ENCODE data around the gene GSTA4. TPM values are rescaled to one million over a fixed set of nuclear protein-coding genes. Genes with fewer than 3 reads are reported as not detected.

GSTA4 gene
- total and polyA plus RNA-seq, 2 of the 13 experiments (the other 11 are each of a cell fraction or from before 2014, with no cell fraction given) = 34.1 to 53.6 TPM

- no peak for TF ChIP-seq BCLAF1 (IDR thresholded peaks at IDR 0.05)
These were observed 57.2 kb downstream of the GSTA4 start (continued) for GRCh38 chr6:52937908-52938307.

GRCh38 chr6:52933778-52934177 is 61.3 kb downstream of the GSTA4 start:
- H2AFZ ChIP-seq (ENCODE audit: low read length) = no peak overlapping the region
- BruUV-seq (replicated peaks) = no TSS peak
- H4K20me1 ChIP-seq (ENCODE audit: insufficient read depth, low read length) = no peaks in the 10 kb centered on the region
- H3K4me2 ChIP-seq (ENCODE audit: low read depth, low read length) = no peak overlapping the region
- H3K36me3 ChIP-seq (replicated peaks in 1 of 2; ENCODE audit: control insufficient read depth in 1 of 2, insufficient read depth in 2 of 2, low read length in 2 of 2) = no peaks in the 10 kb centered on the region
- no peaks in the 10 kb centered on the region for H3K79me2 ChIP-seq (ENCODE audit: insufficient read depth, low read length)
- ChIA-PET CTCF (ENCODE audit: low intra/inter-chr PET ratio, low total read pairs) (no interaction called here), POLR2A (no interaction called here)
- H3K27ac ChIP-seq (ENCODE audit: extremely low read length, insufficient read depth, low read length) = no peak overlapping the region
- TF ChIP-seq NCOA1 (CRISPR knock-in tag; IDR thresholded peaks at IDR 0.05) (no peak), CEBPB (IDR thresholded peaks at IDR 0.05; ENCODE audit: borderline replicate concordance, low read depth, low read length) (peak; percentile 86)
- in situ Hi-C loops (cut with HindIII; ENCODE audit: extremely low pct_ligation_motif_present, low pct_unique_long_range_greater_than_20kb) = no loop called here
- intact Hi-C loops (cut with micrococcal nuclease; ENCODE audit: unreplicated experiment) = no loop called here
- ATAC-seq (no peak), FAIRE-seq (no peak), DNase-seq (ENCODE audit: low spot score) (no peak)
- H3K9ac ChIP-seq (ENCODE audit: insufficient read depth, low read depth, low read length) = no peak overlapping the region
- H3K4me1 ChIP-seq (ENCODE audit: insufficient read depth, low read length) = peaks cover 19% of the 10 kb centered on the region
- 46% methylated on average over 2 of the region's 2 CpGs for WGBS (ENCODE audit: low lambda C conversion rate)
- H3K27me3 ChIP-seq (ENCODE audit: control insufficient read depth in 1 of 2, insufficient read depth in 2 of 2, low read length in 2 of 2) = 0 out of 5 replicates have a peak, but pooled peaks cover 0 to 4% of the 10 kb centered on the region in 2 experiments
- no peaks in the 10 kb centered on the region for H3K9me3 ChIP-seq (ENCODE audit: low read length)
- H3K4me3 ChIP-seq (replicated peaks in 1 of 3; ENCODE audit: insufficient read depth in 1 of 3, low read depth in 2 of 3, low read length in 3 of 3) = no peak overlapping the region

- Histone ChIP-seq H3K36me3 (replicated peaks in 1 of 2; ENCODE audit: control insufficient read depth in 1 of 2, insufficient read depth in 2 of 2, low read length in 2 of 2) (no peaks in the 10 kb centered on the region), H4K20me1 (ENCODE audit: insufficient read depth, low read length) (no peaks in the 10 kb centered on the region), H3K79me2 (ENCODE audit: insufficient read depth, low read length) (no peaks in the 10 kb centered on the region), H2AFZ (ENCODE audit: low read length) (no peak overlapping the region), H3K4me3 (replicated peaks in 1 of 3; ENCODE audit: insufficient read depth in 1 of 3, low read depth in 2 of 3, low read length in 3 of 3) (no peak overlapping the region), H3K4me1 (ENCODE audit: insufficient read depth, low read length) (peaks cover 20% of the 10 kb centered on the region), H3K9me3 (ENCODE audit: low read length) (no peaks in the 10 kb centered on the region), H3K27ac (ENCODE audit: extremely low read length, insufficient read depth, low read length) (no peak overlapping the region), H3K4me2 (ENCODE audit: low read depth, low read length) (no peak overlapping the region), H3K9ac (ENCODE audit: insufficient read depth, low read depth, low read length) (no peak overlapping the region), H3K27me3 (ENCODE audit: control insufficient read depth in 1 of 2, insufficient read depth in 2 of 2, low read length in 2 of 2) (no peaks in the 10 kb centered on the region)
- DNase-seq (ENCODE audit: low spot score) (no peak), ATAC-seq (no peak), FAIRE-seq (no peak)
- intact Hi-C loops (cut with micrococcal nuclease; ENCODE audit: unreplicated experiment) = no loop called here
- in situ Hi-C loops (cut with HindIII; ENCODE audit: extremely low pct_ligation_motif_present, low pct_unique_long_range_greater_than_20kb) = no loop called here
- 35% methylated on average over 2 of the region's 2 CpGs for WGBS (ENCODE audit: low lambda C conversion rate)
- CTCF ChIA-PET (ENCODE audit: low intra/inter-chr PET ratio, low total read pairs) = no interaction called here
- POLR2A ChIA-PET = no interaction called here
- BruUV-seq (replicated peaks) = no TSS peak
- TF ChIP-seq POLR2G (IDR thresholded peaks at IDR 0.05; ENCODE audit: low read depth, low read length) = no peak
- TF ChIP-seq ZNF263 (CRISPR knock-in tag; IDR thresholded peaks at IDR 0.05) = no peak
- TF ChIP-seq TFAP4 (IDR thresholded peaks at IDR 0.05; ENCODE audit: borderline replicate concordance, low read depth) = no peak
- no peak for TF ChIP-seq ZNF337 (CRISPR knock-in tag; IDR thresholded peaks at IDR 0.05; ENCODE audit: borderline replicate concordance, low read depth)
- no peak for TF ChIP-seq HDAC1 (CRISPR knock-in tag; IDR thresholded peaks at IDR 0.05)
- no peak for TF ChIP-seq ZBTB21 (CRISPR knock-in tag; IDR thresholded peaks at IDR 0.05)
- no peak for TF ChIP-seq RFXAP (CRISPR knock-in tag; IDR thresholded peaks at IDR 0.05; ENCODE audit: borderline replicate concordance)
- TF ChIP-seq ZC3H13 (CRISPR knock-in tag; IDR thresholded peaks at IDR 0.05) = no peak
- TF ChIP-seq ZNF280B (CRISPR knock-in tag; IDR thresholded peaks at IDR 0.05; ENCODE audit: borderline replicate concordance) = no peak
These were observed 63.7 kb downstream of the GSTA4 start for GRCh38 chr6:52931351-52931750.
